Gastrocnemius medialis (tissue), 4 donors: Measurements from ENCODE around the gene CDC42BPG.

ENCODE experiments used
- CTCF ChIP-seq, 5 experiments: fragments of 450-650 bp in 3 of 5; fragments of 200-600 bp in 2 of 5; sonication (generic) in 2 of 5; IDR thresholded peaks in 4 of 5; conservative IDR thresholded peaks in 1 of 5; 1 replicate in 4 of 5; 2 replicates in 1 of 5; pipeline ENCODE4 v1.5.1; 2016 to 2019; ENCODE audit warnings: antibody characterized with exemption in 5 of 5, mild to moderate bottlenecking in 3 of 5, moderate library complexity in 3 of 5
- POLR2A ChIP-seq, 2 donors: fragments of 450-650 bp; IDR thresholded peaks; one replicate each; pipeline ENCODE4 v1.6.1; 2017; ENCODE audit warnings: antibody characterized with exemption in 2 of 2, mild to moderate bottlenecking in 2 of 2, moderate library complexity in 2 of 2

GRCh38 chr11:64801158-64801464 is 43.3 kb downstream of the CDC42BPG start:
- TF ChIP-seq CTCF (IDR thresholded peaks at IDR 0.05 in 4 of 5, conservative IDR thresholded peaks at IDR 0.05 in 1 of 5) (no peak), POLR2A (IDR thresholded peaks at IDR 0.05) (no peak)
